GM23248 (cell line): ENCODE data around the gene ADM2. TPM values are rescaled to one million over a fixed set of nuclear protein-coding genes. Genes with fewer than 3 reads are reported as not detected.
"Not testable (repeated sequence)": the region's sequence is repeated elsewhere in the genome, so short reads cannot be mapped to it uniquely, and the experiment has no call there.

Experiments used
- DNase-seq: peaks from one replicate; pipeline ENCODE4 v3.0.0-alpha.2; 2015
- H2AFZ ChIP-seq: fragments of 200-600 bp; sonication (generic); 2 replicates; pipeline ENCODE4 v1.6.1; 2016; ENCODE audit warnings: antibody characterized with exemption
- H3F3A ChIP-seq: fragments of 200-600 bp; sonication (generic); 2 replicates; pipeline ENCODE4 v1.6.1; 2016; ENCODE audit warnings: mild to moderate bottlenecking, antibody characterized with exemption, mixed run types; ENCODE audit not compliant: insufficient read depth
- H3K27ac ChIP-seq: fragments of 200-600 bp; sonication (generic); 2 replicates; pipeline ENCODE4 v1.5.1; 2016; ENCODE audit warnings: mild to moderate bottlenecking
- H3K27me3 ChIP-seq: fragments of 200-600 bp; sonication (generic); replicated peaks from 2 replicates; pipeline ENCODE4 v1.6.1; 2016; ENCODE audit warnings: mild to moderate bottlenecking; ENCODE audit not compliant: insufficient read depth
- H3K36me3 ChIP-seq: fragments of 200-600 bp; sonication (generic); 2 replicates; pipeline ENCODE4 v1.6.1; 2016; ENCODE audit warnings: low read depth, mild to moderate bottlenecking
- H3K4me1 ChIP-seq: fragments of 200-600 bp; sonication (generic); 2 replicates; pipeline ENCODE4 v1.6.1; 2016; ENCODE audit warnings: mild to moderate bottlenecking; ENCODE audit not compliant: insufficient read depth
- H3K4me2 ChIP-seq: fragments of 200-600 bp; sonication (generic); one replicate; pipeline ENCODE4 v1.6.1; 2016; ENCODE audit warnings: mild to moderate bottlenecking; ENCODE audit not compliant: unreplicated experiment
- H3K4me3 ChIP-seq: fragments of 200-600 bp; sonication (generic); 2 replicates; pipeline ENCODE4 v1.5.1; 2016; ENCODE audit warnings: mild to moderate bottlenecking
- H3K79me2 ChIP-seq: fragments of 200-600 bp; sonication (generic); 2 replicates; pipeline ENCODE4 v1.6.1; 2016; ENCODE audit warnings: mild to moderate bottlenecking; ENCODE audit not compliant: insufficient read depth
- H3K9ac ChIP-seq: fragments of 200-600 bp; sonication (generic); 2 replicates; pipeline ENCODE4 v1.6.1; 2016; ENCODE audit warnings: mild to moderate bottlenecking
- H3K9me2 ChIP-seq: fragments of 200-600 bp; sonication (generic); 2 replicates; pipeline ENCODE4 v1.6.1; 2016; ENCODE audit warnings: mixed run types, mild to moderate bottlenecking, moderate library complexity; ENCODE audit not compliant: insufficient read depth
- H3K9me3 ChIP-seq: fragments of 200-600 bp; sonication (generic); one replicate; pipeline ENCODE4 v1.6.1; 2017; ENCODE audit warnings: low read depth
- H4K20me1 ChIP-seq: fragments of 200-600 bp; sonication (generic); 2 replicates; pipeline ENCODE4 v1.6.0; 2016; ENCODE audit not compliant: insufficient read depth
- EZH2 ChIP-seq: fragments of 200-600 bp; sonication (generic); IDR thresholded peaks from 2 replicates; pipeline ENCODE4 v1.6.1; 2018; ENCODE audit warnings: antibody characterized with exemption, mild to moderate bottlenecking; ENCODE audit not compliant: insufficient read depth, poor library complexity, severe bottlenecking
- EZH2phosphoT487 ChIP-seq: fragments of 200-600 bp; sonication (generic); IDR thresholded peaks from 2 replicates; pipeline ENCODE4 v1.6.1; 2018; ENCODE audit warnings: antibody characterized with exemption, moderate library complexity, mild to moderate bottlenecking, low read depth; ENCODE audit not compliant: insufficient read depth
- WGBS, 2 experiments: methylation state at CpG; one replicate each; pipeline ENCODE4 v1.1.6; 2015 to 2017; ENCODE audit warnings: low lambda C conversion rate in 2 of 2, low coverage in 1 of 2; ENCODE audit errors: missing lambda C conversion rate in 2 of 2; 5-methylcytosine and 5-hydroxymethylcytosine counted together
- in situ Hi-C: fragments of 300-500 bp; cut with MboI; formaldehyde crosslinking; loops from 2 replicates; pipeline ENCODE4 v1.15.0; 2020
- polyA plus RNA-seq: library from polyadenylated mRNA; unstranded; fragments of >200 nt; fragmentation: Nextera tagmentation; extraction: Ambion mirVana; gene quantifications from 2 replicates; pipeline ENCODE4 v1.2.1, GENCODE V29; 2016
- total RNA-seq: library from RNA; depleted of rRNA; stranded (reverse); fragments of >200 nt; shearing (Covaris generic); gene quantifications from 2 replicates; pipeline ENCODE4 v1.2.3, GENCODE V29; 2014; rRNA removed

Gene ADM2, protein sequence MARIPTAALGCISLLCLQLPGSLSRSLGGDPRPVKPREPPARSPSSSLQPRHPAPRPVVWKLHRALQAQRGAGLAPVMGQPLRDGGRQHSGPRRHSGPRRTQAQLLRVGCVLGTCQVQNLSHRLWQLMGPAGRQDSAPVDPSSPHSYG
- total RNA-seq: 11.4 and 15.2 TPM in 2 replicates
- 11.6 and 14.0 TPM in 2 replicates for polyA plus RNA-seq

DNA sequence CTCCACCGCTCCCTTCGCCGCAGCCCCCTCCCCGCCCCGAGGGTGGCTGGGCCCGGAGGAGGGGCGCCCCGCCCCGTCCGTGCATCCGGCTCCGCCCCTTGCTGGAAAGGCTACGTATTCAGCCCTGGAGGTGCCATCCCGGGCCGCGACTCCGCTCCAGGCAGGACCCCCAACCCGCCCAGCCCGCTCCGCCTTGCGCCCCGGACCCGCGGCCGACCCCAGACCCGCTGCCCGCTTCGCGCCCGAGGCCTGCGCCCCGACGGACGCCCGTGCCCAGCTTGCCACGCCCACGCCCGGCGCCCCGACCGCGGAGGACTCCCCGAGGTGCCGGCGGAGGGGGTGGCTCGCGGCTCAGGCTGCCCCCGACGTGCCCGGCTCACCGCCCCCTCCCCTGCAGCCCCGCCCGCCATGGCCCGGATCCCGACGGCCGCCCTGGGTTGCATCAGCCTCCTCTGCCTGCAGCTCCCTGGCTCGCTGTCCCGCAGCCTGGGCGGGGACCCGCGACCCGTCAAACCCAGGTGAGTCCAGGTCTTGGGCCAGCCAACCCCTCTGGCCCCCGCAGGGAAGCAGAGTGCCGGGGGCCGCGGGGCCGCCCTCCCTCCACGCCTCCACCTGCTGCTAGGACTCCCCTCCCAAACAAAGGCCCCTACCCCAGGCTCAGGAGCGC lies at the start of gene ADM2:
Gene ADM2 (plus strand): TSS at position 104 of the 667 bp plus-strand sequence. CDS start 305 bp downstream, at position 409.
- Histone ChIP-seq H4K20me1 (no peaks in the 10 kb centered on the region), H3K9ac (peak within 1 kb of the TSS; percentile 83), H3K4me1 (0 out of 2 replicates have a peak, but pooled peaks cover 3% of the 10 kb centered on the region), H2AFZ (peak within 1 kb of the TSS; percentile 72), H3K36me3 (no peaks in the 10 kb centered on the region), H3K4me2 (peak within 1 kb of the TSS; percentile 80), H3K27me3 (no peaks in the 10 kb centered on the region), H3K9me3 (no peaks in the 10 kb centered on the region), H3K79me2 (peaks cover 4% of the 10 kb centered on the region; the same call in 1 of the 2 replicates), H3K9me2 (no peaks in the 10 kb centered on the region), H3K4me3 (peak within 1 kb of the TSS; percentile 84), H3K27ac (no peak within 1 kb of the TSS), H3F3A (no peaks in the 10 kb centered on the region)
- in situ Hi-C loops: no loop called here
- peak; percentile 59 for DNase-seq
- 4% methylated on average over 24 to 67 of the region's 70 CpGs for WGBS, 2 experiments
- TF ChIP-seq EZH2 (no peak), EZH2phosphoT487 (no peak)

DNA sequence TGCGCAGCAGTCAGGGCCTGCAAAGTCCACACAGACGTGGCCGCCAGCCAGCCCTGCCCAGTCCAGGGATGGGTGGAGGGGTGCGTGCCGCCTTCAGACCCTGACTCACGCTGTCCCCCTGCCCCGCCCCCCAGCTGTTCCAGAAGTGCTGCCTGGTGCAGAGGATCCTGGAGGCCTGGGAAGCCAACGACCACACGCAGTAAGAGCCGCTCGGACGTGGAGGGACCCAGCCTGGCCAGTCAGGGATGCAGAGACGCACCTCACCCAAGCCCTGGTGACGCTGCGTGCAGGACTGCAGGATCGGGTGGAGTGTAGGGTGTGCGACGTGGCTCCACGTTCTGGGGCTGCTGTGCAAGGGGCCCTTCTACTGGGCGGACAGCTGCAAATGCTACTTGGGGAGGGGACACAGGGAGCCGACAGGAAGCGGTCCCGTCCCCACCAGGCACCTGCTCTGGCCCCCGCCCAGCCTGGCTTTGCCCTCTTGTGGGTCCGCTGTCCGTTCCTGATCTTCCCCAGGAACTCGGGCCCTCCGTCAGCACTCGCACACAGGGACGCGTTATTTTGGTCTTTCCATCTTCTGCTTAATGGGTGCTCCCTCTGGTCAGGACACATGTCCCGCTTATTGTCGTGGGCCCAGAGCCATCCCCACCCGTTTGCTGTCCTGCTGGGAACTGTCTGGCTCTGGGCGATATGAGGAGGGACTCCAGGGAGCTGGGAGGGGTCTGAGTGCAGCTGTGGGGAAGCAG lies 49.0 kb upstream of the ADM2 start:
- in situ Hi-C loops: no loop called here
- no peak overlapping the region for H3K4me3 ChIP-seq
- peaks cover 15% of the 10 kb centered on the region; the same call in 1 of the 2 replicates for H3K79me2 ChIP-seq
- H3K27ac ChIP-seq: no peak overlapping the region
- no peak overlapping the region for H3K9ac ChIP-seq
- WGBS, 2 experiments: 95 to 97% methylated on average over 31 to 33 of the region's 35 CpGs
- no peaks in the 10 kb centered on the region for H3K27me3 ChIP-seq
- no peak for DNase-seq
- no peaks in the 10 kb centered on the region for H3K9me3 ChIP-seq
- H4K20me1 ChIP-seq: no peaks in the 10 kb centered on the region
- no peak overlapping the region for H3K4me2 ChIP-seq
- peaks cover 8% of the 10 kb centered on the region for H3K36me3 ChIP-seq
- TF ChIP-seq EZH2phosphoT487 (no peak), EZH2 (no peak)
- no peaks in the 10 kb centered on the region for H3F3A ChIP-seq
- no peaks in the 10 kb centered on the region for H3K4me1 ChIP-seq
- no peak overlapping the region for H2AFZ ChIP-seq
- no peaks in the 10 kb centered on the region for H3K9me2 ChIP-seq

DNA sequence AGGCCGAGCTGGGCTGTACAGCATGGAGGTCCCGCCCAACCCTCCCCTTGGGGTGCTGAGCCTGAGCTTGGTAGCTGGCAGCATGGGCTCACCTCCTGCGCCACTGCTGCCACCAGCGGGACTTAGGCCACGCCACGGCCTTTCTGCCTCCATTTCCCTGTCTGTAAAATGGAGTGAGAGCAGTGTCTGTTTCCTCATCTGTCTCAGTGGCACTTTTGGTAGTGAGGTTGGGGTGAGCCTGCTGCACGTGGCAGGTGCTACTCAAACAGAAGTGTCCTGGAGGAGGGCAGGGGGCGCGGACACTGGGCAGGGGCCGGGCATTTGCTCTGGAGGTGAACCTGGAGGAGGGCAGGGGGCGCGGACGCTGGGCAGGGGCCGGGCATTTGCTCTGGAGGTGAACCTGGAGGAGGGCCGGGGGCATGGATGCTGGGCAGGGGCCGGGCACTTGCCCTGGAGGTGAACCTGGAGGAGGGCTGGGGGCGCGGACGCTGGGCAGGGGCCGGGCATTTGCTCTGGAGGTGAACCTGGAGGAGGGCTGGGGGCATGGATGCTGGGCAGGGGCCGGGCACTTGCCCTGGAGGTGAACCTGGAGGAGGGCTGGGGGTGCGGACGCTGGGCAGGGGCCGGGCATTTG lies 48.3 kb upstream of the ADM2 start:
- H3K4me2 ChIP-seq, H3K4me1 ChIP-seq, H3F3A ChIP-seq, H3K9me3 ChIP-seq, H4K20me1 ChIP-seq, H3K9me2 ChIP-seq, DNase-seq, H3K27ac ChIP-seq, H3K9ac ChIP-seq, H3K4me3 ChIP-seq, H3K36me3 ChIP-seq, H2AFZ ChIP-seq, H3K27me3 ChIP-seq, in situ Hi-C loops: not testable (repeated sequence)
- peaks cover 15% of the 10 kb centered on the region; the same call in 1 of the 2 replicates for H3K79me2 ChIP-seq
- 94 to 98% methylated on average over 6 to 18 of the region's 24 CpGs for WGBS, 2 experiments

DNA sequence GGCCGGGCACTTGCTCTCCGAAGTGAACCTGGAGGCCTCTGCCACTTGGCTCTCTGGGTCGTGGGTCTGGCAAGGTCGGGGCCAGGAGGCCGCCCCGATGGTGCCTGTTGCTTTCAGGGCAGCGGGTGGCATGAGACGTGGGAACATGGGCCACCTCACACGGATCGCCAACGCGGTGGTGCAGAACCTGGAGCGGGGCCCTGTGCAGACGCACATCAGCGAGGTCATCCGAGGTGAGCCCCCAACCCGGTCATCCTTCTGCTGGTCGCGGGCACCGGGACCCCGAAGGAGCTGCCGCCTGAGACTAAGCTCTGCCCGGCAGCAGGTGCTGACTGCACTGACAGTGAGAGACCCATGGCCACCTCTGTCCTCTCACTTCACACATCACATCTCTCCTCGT lies 46.5 kb upstream of the ADM2 start:
- Histone ChIP-seq H3K36me3 (no peaks in the 10 kb centered on the region; the same call in 1 of the 2 replicates), H3K27me3 (no peaks in the 10 kb centered on the region), H3K4me3 (no peak overlapping the region), H3K4me1 (no peaks in the 10 kb centered on the region), H3K4me2 (no peak overlapping the region), H3K79me2 (no peaks in the 10 kb centered on the region), H3K9ac (no peak overlapping the region), H3F3A (no peaks in the 10 kb centered on the region), H4K20me1 (no peaks in the 10 kb centered on the region), H3K9me2 (no peaks in the 10 kb centered on the region), H3K9me3 (no peaks in the 10 kb centered on the region), H3K27ac (no peak overlapping the region), H2AFZ (no peak overlapping the region)
- WGBS, 2 experiments: 91 to 93% methylated on average over 17 to 18 of the region's 24 CpGs
- no peak for TF ChIP-seq EZH2
- no peak for TF ChIP-seq EZH2phosphoT487
- in situ Hi-C loops: no loop called here
- DNase-seq: no peak
